H4 (cell line): Measurements from ENCODE around the gene EPC2. TPM values are rescaled to one million over a fixed set of nuclear protein-coding genes. Genes with fewer than 3 reads are reported as not detected.
"Not testable (repeated sequence)": the region's sequence is repeated elsewhere in the genome, so short reads cannot be mapped to it uniquely, and the experiment has no call there.

Source experiments
- DNase-seq: peaks from one replicate; pipeline ENCODE4 v3.0.0-alpha.2; 2015; ENCODE audit warnings: low spot score
- total RNA-seq: library from RNA; depleted of rRNA; stranded (reverse); fragments of >200 nt; shearing (Covaris generic); gene quantifications from 2 replicates; pipeline ENCODE4 v1.2.3, GENCODE V29; 2014

EPC2 gene
- total RNA-seq, 1 experiment from 2014 or later, result 11.3 TPM

- peak; percentile 21 for DNase-seq
Measured at GRCh38 chr2:148674063-148675020, 29.8 kb downstream of the EPC2 start.

- peak; percentile 16 for DNase-seq
Measured at GRCh38 chr2:148675708-148676107, 31.2 kb downstream of the EPC2 start.

GRCh38 chr2:148678302-148679179, 34.0 kb downstream of the EPC2 start:
- DNase-seq, result not testable (repeated sequence)

- DNase-seq, result no peak
Measured at GRCh38 chr2:148680462-148680861, 35.9 kb downstream of the EPC2 start.

GRCh38 chr2:148681443-148681842, 36.9 kb downstream of the EPC2 start:
- DNase-seq, result no peak

GRCh38 chr2:148681862-148682261, 37.3 kb downstream of the EPC2 start:
- DNase-seq, result not testable (repeated sequence)

GRCh38 chr2:148684507-148684906, 40.0 kb downstream of the EPC2 start:
- DNase-seq, result no peak

- no peak for DNase-seq
Measured at GRCh38 chr2:148687543-148687942, 43.0 kb downstream of the EPC2 start.

GRCh38 chr2:148688011-148688410, 43.5 kb downstream of the EPC2 start:
- not testable (repeated sequence) for DNase-seq

- no peak for DNase-seq
Measured at GRCh38 chr2:148696985-148697384, 52.4 kb downstream of the EPC2 start.

- DNase-seq, result no peak
Measured at GRCh38 chr2:148699830-148700229, 55.3 kb downstream of the EPC2 start.

- no peak for DNase-seq
Measured at GRCh38 chr2:148701039-148701438, 56.5 kb downstream of the EPC2 start.

GRCh38 chr2:148701877-148702276, 57.3 kb downstream of the EPC2 start:
- DNase-seq, result no peak

- no peak for DNase-seq
Measured at GRCh38 chr2:148702475-148702874, 57.9 kb downstream of the EPC2 start.

- DNase-seq, result no peak
Measured at GRCh38 chr2:148704247-148704646, 59.7 kb downstream of the EPC2 start.

- no peak for DNase-seq
Measured at GRCh38 chr2:148716378-148716920, 71.9 kb downstream of the EPC2 start.

GRCh38 chr2:148718039-148718438, 73.5 kb downstream of the EPC2 start:
- DNase-seq, result no peak

- DNase-seq, result no peak
Measured at GRCh38 chr2:148719195-148719749, 74.7 kb downstream of the EPC2 start.

- DNase-seq, result no peak
Measured at GRCh38 chr2:148719941-148720436, 75.4 kb downstream of the EPC2 start.

GRCh38 chr2:148720501-148721001, 76.0 kb downstream of the EPC2 start:
- DNase-seq, result no peak

- DNase-seq, result no peak
Measured at GRCh38 chr2:148721520-148721931, 77.0 kb downstream of the EPC2 start.
